Keratinocyte (primary cell): ENCODE data around the gene TPRN.

ENCODE experiments used
- CTCF ChIP-seq, 3 experiments: IDR thresholded peaks in 1 of 3; conservative IDR thresholded peaks in 1 of 3; optimal IDR thresholded peaks in 1 of 3; 2 replicates in 2 of 3; 3 replicates in 1 of 3; pipeline versions ENCODE3 to v1.5.1; 2011; ENCODE audit warnings: low read length in 3 of 3, mild to moderate bottlenecking in 3 of 3, moderate library complexity in 2 of 3, control low read depth in 1 of 3, inconsistent platforms in 1 of 3; ENCODE audit not compliant: insufficient read depth in 2 of 3; ENCODE audit errors: extremely low read depth in 1 of 3
- EZH2 ChIP-seq: IDR thresholded peaks from one replicate; pipeline ENCODE4 v1.6.1; 2012; ENCODE audit warnings: inconsistent platforms, mild to moderate bottlenecking, low read length, moderate library complexity

GRCh38 chr9:137201205-137201868 lies 796 bp upstream of the TPRN start:
- TF ChIP-seq CTCF (optimal IDR thresholded peaks at IDR 0.05 in 1 of 3, IDR thresholded peaks at IDR 0.05 in 1 of 3, conservative IDR thresholded peaks at IDR 0.05 in 1 of 3; ENCODE audit: extremely low read depth in 1 of 3, insufficient read depth in 2 of 3, low read length in 3 of 3) (no peak), EZH2 (no peak)
